Measurements from ENCODE around the gene LSR. TPM values are rescaled to one million over a fixed set of nuclear protein-coding genes. Genes with fewer than 3 reads are reported as not detected.
"Not testable (repeated sequence)": the region's sequence is repeated elsewhere in the genome, so short reads cannot be mapped to it uniquely, and the experiment has no call there.

The LSR gene
- total RNA-seq, 2 experiments from 2014 or later = 3.5 to 3.6 TPM

- Mint-ChIP-seq H3K4me3 (no peak overlapping the region), H3K27me3 (peaks cover 14% of the 10 kb centered on the region), H3K9me3 (no peaks in the 10 kb centered on the region), H3K36me3 (ENCODE audit: low read depth) (peaks cover 20% of the 10 kb centered on the region), H3K4me1 (no peaks in the 10 kb centered on the region), H3K27ac (no peak overlapping the region)
- CTCF ChIA-PET = interaction anchor here (1.0 kb wide), 1 partner anchor 9 kb away, joined by 3 read pairs; no protein-coding TSS in a partner anchor
- POLR2A ChIA-PET = no interaction called here
- no peak for DNase-seq
These were observed 29.9 kb downstream of the LSR start for GRCh38 chr19:35278578-35279284.

- Mint-ChIP-seq H3K27ac (peak overlapping the region; percentile 25), H3K27me3 (peaks cover 16% of the 10 kb centered on the region), H3K9me3 (no peaks in the 10 kb centered on the region), H3K4me3 (no peak overlapping the region), H3K4me1 (no peaks in the 10 kb centered on the region), H3K36me3 (ENCODE audit: low read depth) (peaks cover 14% of the 10 kb centered on the region)
- ChIA-PET CTCF (interaction anchor here (1.0 kb wide), 1 partner anchor 10 kb away, joined by 3 read pairs; no protein-coding TSS in a partner anchor), POLR2A (no interaction called here)
- no peak for DNase-seq
These were observed 30.6 kb downstream of the LSR start for GRCh38 chr19:35279374-35279773.

DNA sequence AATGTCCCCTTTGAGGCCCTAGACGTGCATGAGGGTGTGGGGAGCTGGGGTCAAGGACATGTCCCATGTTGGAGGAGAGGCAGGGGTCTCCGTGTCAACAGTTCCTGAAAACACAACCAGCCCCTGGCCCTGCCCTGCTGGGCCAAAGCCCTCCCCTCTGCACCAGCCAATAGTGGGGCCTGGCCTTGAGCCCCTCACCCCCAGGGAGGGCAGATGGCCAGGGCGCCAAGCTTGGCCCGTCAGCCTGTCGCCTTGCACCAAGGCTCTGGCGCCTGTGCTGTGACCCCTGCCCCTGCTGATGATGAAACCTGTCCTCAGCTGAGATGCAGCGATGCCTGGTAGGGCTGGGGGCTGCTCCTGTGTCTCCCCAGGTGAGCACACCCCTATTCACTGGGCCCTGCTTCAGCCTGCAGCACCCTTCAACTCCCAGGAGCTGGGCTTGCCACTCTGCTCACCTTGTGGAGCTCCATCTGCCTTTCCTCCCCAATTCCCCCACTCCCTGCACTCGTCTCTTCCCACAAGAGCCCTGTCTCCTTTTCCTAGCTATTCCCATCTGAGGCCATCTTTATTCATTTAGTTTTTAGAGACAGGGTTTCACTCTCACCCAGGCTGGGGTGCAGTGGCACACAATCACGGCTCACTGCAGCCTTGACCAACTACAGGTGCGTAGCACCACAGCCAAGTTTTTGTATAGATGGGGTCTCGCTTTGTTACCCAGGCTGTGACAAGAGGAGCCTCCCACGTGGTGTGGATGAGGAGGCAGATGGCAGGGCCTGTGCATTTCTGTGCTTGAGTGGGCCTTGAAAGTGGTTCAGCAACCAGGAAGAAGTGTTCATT lies 31.4 kb downstream of the LSR start:
- no peaks in the 10 kb centered on the region for H3K4me1 Mint-ChIP-seq
- ChIA-PET CTCF (interaction anchor here (0.6 to 1.0 kb wide), 2 partner anchors 11 to 235 kb away, joined by 3 read pairs; no protein-coding TSS in a partner anchor), POLR2A (interaction anchor here (0.6 kb wide), 1 partner anchor 55 kb away, joined by 3 read pairs; no protein-coding TSS in a partner anchor)
- no peak for DNase-seq
- H3K27ac Mint-ChIP-seq = peak overlapping the region; percentile 25
- H3K4me3 Mint-ChIP-seq = no peak overlapping the region
- H3K27me3 Mint-ChIP-seq = peaks cover 16% of the 10 kb centered on the region
- H3K9me3 Mint-ChIP-seq = no peaks in the 10 kb centered on the region
- peaks cover 10% of the 10 kb centered on the region for H3K36me3 Mint-ChIP-seq (ENCODE audit: low read depth)

DNA sequence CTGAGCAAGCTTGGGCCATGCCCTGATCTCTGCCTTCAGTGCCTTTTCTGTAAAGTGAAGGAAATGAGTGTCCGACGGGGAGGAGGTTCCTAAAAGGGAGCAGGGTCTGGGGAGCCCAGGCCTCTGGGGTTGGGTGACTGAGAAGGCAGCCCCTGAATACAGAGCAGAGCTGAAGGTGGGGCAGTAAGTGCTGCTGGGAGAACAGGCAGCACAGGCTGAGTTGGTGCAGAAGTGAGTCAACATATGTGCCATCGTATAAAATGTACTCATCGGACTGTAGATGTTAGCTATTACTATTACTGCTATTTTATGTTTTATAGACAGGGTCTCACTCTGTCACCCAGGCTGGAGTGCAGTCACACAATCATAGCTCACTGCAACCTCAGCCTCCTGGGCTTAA lies 32.5 kb downstream of the LSR start:
- POLR2A ChIA-PET = no interaction called here

GRCh38 chr19:35284153-35285094 lies 35.6 kb downstream of the LSR start:
- ChIA-PET CTCF (interaction anchor here (0.7 to 3.0 kb wide), 6 partner anchors 9 to 648 kb away, joined by 3 to 12 read pairs (median 3); no protein-coding TSS in a partner anchor), POLR2A (no interaction called here)
- H3K27me3 Mint-ChIP-seq = peaks cover 16% of the 10 kb centered on the region
- no peak overlapping the region for H3K27ac Mint-ChIP-seq
- H3K4me1 Mint-ChIP-seq = no peaks in the 10 kb centered on the region
- no peak for DNase-seq
- H3K36me3 Mint-ChIP-seq (ENCODE audit: low read depth) = peaks cover 2% of the 10 kb centered on the region
- no peak overlapping the region for H3K4me3 Mint-ChIP-seq
- H3K9me3 Mint-ChIP-seq = no peaks in the 10 kb centered on the region

More for the DNA sequence above, 32.5 kb downstream of the LSR start:
- H3K9me3 Mint-ChIP-seq = no peaks in the 10 kb centered on the region
- DNase-seq = no peak
- peaks cover 16% of the 10 kb centered on the region for H3K27me3 Mint-ChIP-seq
- H3K36me3 Mint-ChIP-seq (ENCODE audit: low read depth) = peaks cover 4% of the 10 kb centered on the region
- H3K4me3 Mint-ChIP-seq = no peak overlapping the region
- CTCF ChIA-PET = interaction anchor here (0.6 to 1.0 kb wide), 2 partner anchors 10 to 233 kb away, joined by 3 read pairs; no protein-coding TSS in a partner anchor
- no peaks in the 10 kb centered on the region for H3K4me1 Mint-ChIP-seq
- H3K27ac Mint-ChIP-seq = no peak overlapping the region

- H3K4me3 Mint-ChIP-seq = no peak overlapping the region
- H3K27me3 Mint-ChIP-seq = peaks cover 16% of the 10 kb centered on the region
- no peaks in the 10 kb centered on the region for H3K4me1 Mint-ChIP-seq
- no peak for DNase-seq
- POLR2A ChIA-PET = no interaction called here
- H3K9me3 Mint-ChIP-seq = no peaks in the 10 kb centered on the region
- CTCF ChIA-PET = interaction anchor here (0.7 to 3.0 kb wide), 5 partner anchors 10 to 648 kb away, joined by 3 to 12 read pairs (median 3); no protein-coding TSS in a partner anchor
- H3K36me3 Mint-ChIP-seq (ENCODE audit: low read depth) = no peaks in the 10 kb centered on the region
- no peak overlapping the region for H3K27ac Mint-ChIP-seq
These were observed 36.3 kb downstream of the LSR start for GRCh38 chr19:35285095-35285449.

GRCh38 chr19:35285465-35285864 lies 36.7 kb downstream of the LSR start:
- DNase-seq = not testable (repeated sequence)
- H3K27me3 Mint-ChIP-seq = peaks cover 16% of the 10 kb centered on the region
- CTCF ChIA-PET = interaction anchor here (0.7 to 3.0 kb wide), 5 partner anchors 10 to 647 kb away, joined by 3 to 12 read pairs (median 3); no protein-coding TSS in a partner anchor

DNA sequence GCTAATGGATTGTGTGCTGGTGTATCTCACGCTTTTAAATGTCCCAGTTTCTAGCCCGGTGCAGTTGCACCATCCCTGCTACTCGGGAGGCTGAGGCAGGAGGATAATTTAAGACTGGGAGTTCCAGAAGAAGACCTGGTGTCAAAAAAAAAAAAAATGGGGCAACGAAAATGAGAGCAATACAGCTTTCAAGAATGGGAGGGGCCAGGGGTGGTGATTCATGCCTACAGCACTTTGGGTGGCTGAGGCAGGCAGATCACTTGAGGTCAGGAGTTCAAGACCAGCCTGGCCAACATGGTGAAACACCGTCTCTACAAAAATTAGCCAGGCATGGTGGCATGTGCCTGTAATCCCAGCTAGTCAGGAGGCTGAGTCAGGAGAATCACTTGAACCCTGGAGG lies 37.3 kb downstream of the LSR start:
- peaks cover 16% of the 10 kb centered on the region for H3K27me3 Mint-ChIP-seq
- H3K36me3 Mint-ChIP-seq (ENCODE audit: low read depth); H3K9me3 Mint-ChIP-seq; POLR2A ChIA-PET; DNase-seq; H3K27ac Mint-ChIP-seq; H3K4me1 Mint-ChIP-seq; H3K4me3 Mint-ChIP-seq: not testable (repeated sequence)
- CTCF ChIA-PET = interaction anchor here (3.0 kb wide), 1 partner anchor 9 kb away, joined by 12 read pairs; no protein-coding TSS in a partner anchor

More at GRCh38 chr19:35285465-35285864, 36.7 kb downstream of the LSR start:
- H3K4me1 Mint-ChIP-seq; H3K36me3 Mint-ChIP-seq (ENCODE audit: low read depth); H3K4me3 Mint-ChIP-seq; H3K27ac Mint-ChIP-seq; H3K9me3 Mint-ChIP-seq; POLR2A ChIA-PET: not testable (repeated sequence)

DNA sequence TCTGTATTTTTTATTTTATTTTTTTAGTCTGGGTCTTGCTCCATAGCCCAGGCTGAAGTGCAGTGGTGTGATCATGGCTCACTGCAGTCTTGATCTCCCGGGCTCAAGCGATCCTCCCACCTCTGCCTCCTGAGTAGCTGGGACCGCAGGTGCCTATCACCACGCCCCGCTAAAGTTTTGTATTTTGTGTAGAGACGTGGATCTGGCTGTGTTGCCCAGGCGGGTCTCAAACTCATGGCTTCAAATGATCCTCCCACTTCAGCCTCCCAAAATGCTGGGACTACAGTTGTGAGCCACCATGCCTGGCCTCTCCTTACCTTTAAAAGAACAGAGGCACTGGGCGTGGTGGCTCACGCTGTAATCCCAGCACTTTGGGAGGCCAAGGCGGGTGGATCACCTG lies 38.9 kb downstream of the LSR start:
- H3K27ac Mint-ChIP-seq = no peak overlapping the region
- H3K36me3 Mint-ChIP-seq (ENCODE audit: low read depth) = no peaks in the 10 kb centered on the region
- no peak overlapping the region for H3K4me3 Mint-ChIP-seq
- ChIA-PET POLR2A (no interaction called here), CTCF (interaction anchor here (3.0 kb wide), 1 partner anchor 8 kb away, joined by 12 read pairs; no protein-coding TSS in a partner anchor)
- no peaks in the 10 kb centered on the region for H3K9me3 Mint-ChIP-seq
- H3K4me1 Mint-ChIP-seq = no peaks in the 10 kb centered on the region
- peaks cover 9% of the 10 kb centered on the region for H3K27me3 Mint-ChIP-seq
- no peak for DNase-seq

- no peaks in the 10 kb centered on the region for H3K36me3 Mint-ChIP-seq (ENCODE audit: low read depth)
- POLR2A ChIA-PET = no interaction called here
- DNase-seq = no peak
- peaks cover 4% of the 10 kb centered on the region for H3K27me3 Mint-ChIP-seq
- H3K4me1 Mint-ChIP-seq = no peaks in the 10 kb centered on the region
- H3K27ac Mint-ChIP-seq = no peak overlapping the region
- CTCF ChIA-PET = no interaction called here
- H3K4me3 Mint-ChIP-seq = no peak overlapping the region
- H3K9me3 Mint-ChIP-seq = no peaks in the 10 kb centered on the region
These were observed 39.5 kb downstream of the LSR start for GRCh38 chr19:35288331-35288730.

DNA sequence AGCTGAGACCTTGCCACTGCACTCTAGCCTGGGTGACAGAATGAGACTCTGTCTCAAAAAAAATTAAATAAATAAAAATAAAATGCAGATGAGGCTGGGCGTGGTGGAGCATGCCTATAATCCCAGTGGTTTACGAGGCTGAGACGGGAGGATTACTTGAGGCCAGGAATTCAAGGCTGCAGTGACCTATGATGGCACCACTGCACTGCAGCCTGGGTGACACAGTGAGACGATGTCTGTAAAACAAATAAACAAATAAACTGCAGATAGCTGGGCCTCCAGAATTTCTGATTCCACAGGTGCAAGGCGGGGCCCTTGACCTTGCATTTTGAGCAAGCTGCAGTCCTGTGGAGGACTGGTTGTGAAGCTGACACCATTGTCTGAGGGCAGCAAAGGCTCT lies 40.1 kb downstream of the LSR start:
- no peaks in the 10 kb centered on the region for H3K4me1 Mint-ChIP-seq
- no peaks in the 10 kb centered on the region for H3K9me3 Mint-ChIP-seq
- no peak overlapping the region for H3K27ac Mint-ChIP-seq
- POLR2A ChIA-PET = no interaction called here
- no peak overlapping the region for H3K4me3 Mint-ChIP-seq
- H3K27me3 Mint-ChIP-seq = peaks cover 2% of the 10 kb centered on the region
- no peak for DNase-seq
- CTCF ChIA-PET = interaction anchor here (1.0 kb wide), 1 partner anchor 206 kb away, joined by 5 read pairs; no protein-coding TSS in a partner anchor
- no peaks in the 10 kb centered on the region for H3K36me3 Mint-ChIP-seq (ENCODE audit: low read depth)

Data from activated CD4-positive, alpha-beta T cell treated with anti-CD3 and anti-CD28 coated beads, Interleukin-2, amount 10 ng/mL, durations not matched to agents 7 days and 5 days (primary cell).